Neural progenitor cell (in vitro differentiated cells): ENCODE data around the gene NRF1.

ENCODE experiments used
- EZH2 ChIP-seq: fragments of 200-600 bp; sonication (generic); IDR thresholded peaks from 2 replicates; pipeline ENCODE4 v1.6.1; 2017; ENCODE audit warnings: antibody characterized with exemption, mild to moderate bottlenecking, moderate library complexity
- EZH2phosphoT487 ChIP-seq: fragments of 200-600 bp; sonication (generic); IDR thresholded peaks from 2 replicates; pipeline ENCODE4 v1.6.1; 2017; ENCODE audit warnings: antibody characterized with exemption
- TF ChIP-seq, protein P1 (sequence below): fragments of 200-600 bp; sonication (generic); IDR thresholded peaks from 2 replicates; pipeline ENCODE4 v1.5.1; 2017; ENCODE audit warnings: antibody characterized with exemption, mild to moderate bottlenecking

DNA sequence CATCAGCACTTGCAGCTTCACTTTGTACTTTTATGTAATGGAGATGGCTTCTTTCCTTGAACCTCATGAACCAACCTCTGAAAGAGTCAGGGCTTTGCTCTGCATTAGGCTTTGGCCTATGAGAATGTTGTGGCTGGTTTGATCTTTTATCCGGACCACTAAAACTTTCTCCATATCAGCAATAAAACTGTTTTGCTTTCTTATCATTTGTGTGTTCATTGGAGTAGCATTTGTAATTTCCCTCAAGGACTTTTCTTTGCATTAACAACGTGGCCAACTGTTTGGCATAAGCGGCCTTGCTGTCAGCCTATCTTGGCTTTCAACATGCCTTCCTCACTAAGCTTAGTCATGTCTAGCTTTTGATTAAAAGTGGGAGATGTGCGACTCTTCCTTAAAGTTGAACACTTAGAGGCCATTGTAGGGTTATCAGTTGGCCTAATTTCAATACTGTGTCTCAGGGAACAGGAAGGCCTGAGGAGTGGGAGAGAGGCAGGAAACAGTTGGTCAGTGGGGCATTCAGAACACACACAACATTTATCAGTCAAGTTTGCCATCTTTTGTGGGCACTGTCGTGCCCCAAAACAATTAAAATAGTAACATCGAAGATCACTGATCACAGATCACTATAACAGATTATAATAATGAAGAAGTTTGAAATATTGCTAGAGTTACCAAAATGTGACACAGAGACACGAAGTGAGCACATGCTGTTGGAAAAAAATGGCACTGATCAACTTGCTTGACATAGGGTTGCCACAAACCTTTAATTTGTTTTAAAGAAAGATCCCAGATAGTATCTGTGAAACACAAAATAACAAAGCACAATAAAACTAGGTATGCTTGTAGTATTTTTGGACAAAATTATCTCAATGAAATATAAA is 64.7 kb downstream of the NRF1 start:
- TF ChIP-seq, protein P1, sequence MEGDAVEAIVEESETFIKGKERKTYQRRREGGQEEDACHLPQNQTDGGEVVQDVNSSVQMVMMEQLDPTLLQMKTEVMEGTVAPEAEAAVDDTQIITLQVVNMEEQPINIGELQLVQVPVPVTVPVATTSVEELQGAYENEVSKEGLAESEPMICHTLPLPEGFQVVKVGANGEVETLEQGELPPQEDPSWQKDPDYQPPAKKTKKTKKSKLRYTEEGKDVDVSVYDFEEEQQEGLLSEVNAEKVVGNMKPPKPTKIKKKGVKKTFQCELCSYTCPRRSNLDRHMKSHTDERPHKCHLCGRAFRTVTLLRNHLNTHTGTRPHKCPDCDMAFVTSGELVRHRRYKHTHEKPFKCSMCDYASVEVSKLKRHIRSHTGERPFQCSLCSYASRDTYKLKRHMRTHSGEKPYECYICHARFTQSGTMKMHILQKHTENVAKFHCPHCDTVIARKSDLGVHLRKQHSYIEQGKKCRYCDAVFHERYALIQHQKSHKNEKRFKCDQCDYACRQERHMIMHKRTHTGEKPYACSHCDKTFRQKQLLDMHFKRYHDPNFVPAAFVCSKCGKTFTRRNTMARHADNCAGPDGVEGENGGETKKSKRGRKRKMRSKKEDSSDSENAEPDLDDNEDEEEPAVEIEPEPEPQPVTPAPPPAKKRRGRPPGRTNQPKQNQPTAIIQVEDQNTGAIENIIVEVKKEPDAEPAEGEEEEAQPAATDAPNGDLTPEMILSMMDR: no peak
- TF ChIP-seq EZH2phosphoT487 (no peak), EZH2 (no peak)
